NB4 (cell line): ENCODE data around the gene SEC16A.

Experiments
- MYC ChIP-seq: IDR thresholded peaks from 2 replicates; pipeline ENCODE4 v1.6.1; 2011; ENCODE audit warnings: low read depth, low read length
- POLR2A ChIP-seq: IDR thresholded peaks from 2 replicates; pipeline ENCODE4 v1.6.1; 2011; ENCODE audit warnings: mild to moderate bottlenecking; ENCODE audit not compliant: insufficient read length; ENCODE audit errors: extremely low read depth
- TF ChIP-seq, protein P1 (sequence below): IDR thresholded peaks from one replicate; pipeline ENCODE4 v1.5.1; 2012; ENCODE audit warnings: low read depth, low read length
- TF ChIP-seq, protein P2 (sequence below): IDR thresholded peaks from 2 replicates; pipeline ENCODE4 v1.6.1; 2011; ENCODE audit warnings: low read depth, low read length

DNA sequence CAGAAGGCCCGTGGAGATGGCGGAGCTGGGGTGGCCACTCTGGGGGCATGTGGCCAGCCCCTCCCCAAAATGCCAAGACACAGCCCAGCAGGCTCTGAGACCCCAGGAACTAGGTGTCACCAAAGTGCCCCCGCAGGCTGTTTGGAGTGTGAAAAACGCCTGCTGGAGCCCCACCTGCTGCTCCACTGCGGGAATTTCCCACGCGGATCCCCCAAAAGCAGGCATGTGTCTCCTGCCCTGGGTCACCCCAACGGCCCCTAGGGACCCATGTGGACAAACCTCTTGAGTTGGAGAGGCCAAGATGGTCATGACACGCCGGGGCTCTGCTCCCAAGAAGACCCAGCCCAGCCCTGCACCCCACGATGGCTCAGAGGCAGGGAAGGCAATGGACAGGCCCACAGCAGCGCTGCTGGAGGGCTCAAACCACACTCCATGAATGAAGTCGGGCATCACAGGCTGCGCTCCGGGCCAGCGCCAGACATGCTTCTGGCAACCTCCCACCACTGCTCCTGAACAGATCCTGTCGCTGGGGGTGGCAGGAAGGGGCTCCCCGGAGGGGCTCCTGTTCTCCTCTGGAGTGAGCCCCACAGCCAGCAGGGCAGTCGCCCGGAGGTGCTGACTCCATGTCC is 47.7 kb upstream of the SEC16A start:
- TF ChIP-seq, protein P1, sequence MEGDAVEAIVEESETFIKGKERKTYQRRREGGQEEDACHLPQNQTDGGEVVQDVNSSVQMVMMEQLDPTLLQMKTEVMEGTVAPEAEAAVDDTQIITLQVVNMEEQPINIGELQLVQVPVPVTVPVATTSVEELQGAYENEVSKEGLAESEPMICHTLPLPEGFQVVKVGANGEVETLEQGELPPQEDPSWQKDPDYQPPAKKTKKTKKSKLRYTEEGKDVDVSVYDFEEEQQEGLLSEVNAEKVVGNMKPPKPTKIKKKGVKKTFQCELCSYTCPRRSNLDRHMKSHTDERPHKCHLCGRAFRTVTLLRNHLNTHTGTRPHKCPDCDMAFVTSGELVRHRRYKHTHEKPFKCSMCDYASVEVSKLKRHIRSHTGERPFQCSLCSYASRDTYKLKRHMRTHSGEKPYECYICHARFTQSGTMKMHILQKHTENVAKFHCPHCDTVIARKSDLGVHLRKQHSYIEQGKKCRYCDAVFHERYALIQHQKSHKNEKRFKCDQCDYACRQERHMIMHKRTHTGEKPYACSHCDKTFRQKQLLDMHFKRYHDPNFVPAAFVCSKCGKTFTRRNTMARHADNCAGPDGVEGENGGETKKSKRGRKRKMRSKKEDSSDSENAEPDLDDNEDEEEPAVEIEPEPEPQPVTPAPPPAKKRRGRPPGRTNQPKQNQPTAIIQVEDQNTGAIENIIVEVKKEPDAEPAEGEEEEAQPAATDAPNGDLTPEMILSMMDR: no peak
- TF ChIP-seq POLR2A (no peak), MYC (no peak)
- TF ChIP-seq, protein P2, sequence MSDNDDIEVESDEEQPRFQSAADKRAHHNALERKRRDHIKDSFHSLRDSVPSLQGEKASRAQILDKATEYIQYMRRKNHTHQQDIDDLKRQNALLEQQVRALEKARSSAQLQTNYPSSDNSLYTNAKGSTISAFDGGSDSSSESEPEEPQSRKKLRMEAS: no peak
